ENCODE measurements around the gene BNC2.

Gene BNC2

GRCh38 chr9:16811987-16812685, 58.3 kb downstream of the BNC2 start:
- no peak for DNase-seq

GRCh38 chr9:16809912-16810610, 60.4 kb downstream of the BNC2 start:
- DNase-seq, result no peak

DNA sequence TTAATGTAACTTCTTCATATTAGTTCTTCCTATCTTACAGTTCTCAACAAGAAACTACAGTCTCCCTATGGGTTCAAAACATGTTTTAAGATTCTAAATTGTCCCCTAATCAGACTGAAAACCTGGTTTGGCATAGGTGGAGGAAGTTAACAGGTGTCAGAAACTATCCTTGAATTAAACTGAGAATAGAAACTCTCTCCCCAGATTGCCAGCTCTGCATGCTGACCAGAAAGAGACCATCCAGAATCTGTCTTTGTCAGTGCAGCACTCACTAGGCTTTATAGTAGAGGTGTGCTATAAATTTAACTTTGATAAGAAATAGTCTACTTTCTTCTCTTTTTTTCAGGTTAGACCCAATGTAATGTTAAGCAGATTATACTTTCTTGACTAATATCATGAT, 63.8 kb downstream of the BNC2 start:
- no peak for DNase-seq

GRCh38 chr9:16803648-16804047, 66.8 kb downstream of the BNC2 start:
- DNase-seq, result no peak

- DNase-seq, result no peak
These were observed 68.5 kb downstream of the BNC2 start for GRCh38 chr9:16801871-16802466.

DNA sequence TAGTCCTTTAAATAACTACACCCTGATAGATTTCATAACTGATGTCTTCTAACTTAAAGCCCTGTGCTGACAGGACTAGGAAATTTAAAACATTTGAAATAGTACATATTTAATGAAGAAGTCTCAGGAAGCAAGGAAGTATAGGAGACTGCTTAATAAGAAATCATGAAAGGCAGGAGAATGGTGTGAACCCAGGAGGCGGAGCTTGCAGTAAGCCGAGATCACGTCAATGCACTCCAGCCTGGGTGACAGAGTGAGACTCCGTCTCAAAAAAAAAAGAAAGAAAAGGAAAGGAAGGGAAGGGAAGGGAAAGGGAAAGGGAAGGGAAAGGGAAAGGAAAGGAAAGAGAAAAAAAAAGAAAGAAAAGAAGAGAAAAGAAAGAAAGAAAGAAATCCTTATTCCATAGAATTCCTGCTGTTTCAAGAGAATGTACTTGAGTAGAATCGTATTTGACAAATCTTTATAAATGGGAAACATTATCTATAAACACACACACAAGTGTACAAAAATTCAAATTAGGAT, 74.1 kb downstream of the BNC2 start:
- no peak for DNase-seq

DNA sequence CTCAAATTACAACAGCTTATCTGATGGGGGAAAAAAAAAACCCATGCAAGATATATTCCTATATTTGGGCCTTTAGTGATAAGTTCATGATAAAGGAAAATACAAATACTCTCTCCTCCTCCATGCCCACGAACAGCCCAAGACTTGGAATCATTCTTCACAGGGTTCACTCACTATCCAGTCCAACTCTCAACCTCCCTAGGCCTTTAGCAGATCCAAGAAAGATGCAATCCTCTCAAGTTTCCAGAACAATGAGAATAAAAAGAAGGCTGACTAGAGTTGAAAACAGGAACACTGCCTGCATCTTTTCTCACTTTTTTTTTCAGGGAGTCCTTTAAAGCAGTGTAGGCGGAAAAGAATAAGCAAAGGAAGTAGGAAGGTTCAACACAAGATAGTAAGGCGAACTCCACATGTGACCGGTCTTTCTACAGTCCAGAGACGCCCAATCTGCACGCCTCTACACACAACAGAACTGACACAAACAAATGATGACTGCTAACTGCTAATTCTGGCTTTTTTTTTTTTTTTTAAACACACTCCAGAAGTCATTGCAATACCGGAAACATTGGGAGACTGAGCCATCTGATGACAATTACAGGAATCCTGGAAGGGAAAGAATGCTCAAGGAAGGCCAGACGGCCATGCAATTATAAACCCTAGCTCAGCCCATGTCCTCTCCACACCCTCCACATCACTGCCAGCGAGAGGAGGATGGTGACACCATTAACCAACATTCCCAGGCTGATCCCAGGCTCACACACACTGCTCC, 75.4 kb downstream of the BNC2 start:
- no peak for DNase-seq

DNA sequence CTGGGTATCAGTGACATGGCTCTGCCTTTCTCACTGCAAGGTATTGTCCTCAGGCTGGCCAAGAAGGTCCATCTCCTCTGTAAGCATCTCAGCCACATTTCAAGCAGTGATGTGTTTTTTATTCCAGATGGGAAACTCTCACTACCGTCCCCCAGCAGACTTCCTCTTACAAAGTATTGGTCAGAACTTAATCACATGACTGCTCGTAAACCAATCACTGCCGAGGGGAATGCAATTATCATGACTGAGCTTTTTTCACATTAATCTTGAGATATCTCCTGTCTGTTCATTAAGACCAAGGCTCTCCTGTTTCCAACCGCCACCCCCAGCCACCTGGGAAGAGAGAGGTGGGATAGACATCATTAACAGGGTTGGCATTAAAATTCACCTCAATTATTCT, 76.4 kb downstream of the BNC2 start:
- no peak for DNase-seq

DNA sequence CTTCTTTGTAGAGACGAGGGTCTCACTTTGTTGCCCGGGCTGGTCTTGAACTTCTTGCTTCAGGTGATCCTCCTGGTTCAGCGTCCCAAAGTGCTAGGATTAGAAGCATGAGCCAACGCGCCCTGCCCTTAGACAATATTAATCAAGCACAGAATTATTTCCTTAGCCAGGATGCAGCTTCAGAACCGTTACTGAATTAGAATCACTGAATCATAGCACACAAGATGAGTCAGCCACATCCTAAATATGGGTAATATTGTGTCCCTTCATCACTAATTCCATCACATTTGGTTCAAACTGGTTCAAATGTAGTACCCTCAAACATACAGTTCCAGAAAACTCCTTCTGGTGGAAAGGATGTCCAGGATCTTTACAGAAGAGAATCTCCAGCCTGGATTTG, 82.7 kb downstream of the BNC2 start:
- no peak for DNase-seq

- no peak for DNase-seq
These were observed 86.5 kb downstream of the BNC2 start for GRCh38 chr9:16784002-16784401.

DNA sequence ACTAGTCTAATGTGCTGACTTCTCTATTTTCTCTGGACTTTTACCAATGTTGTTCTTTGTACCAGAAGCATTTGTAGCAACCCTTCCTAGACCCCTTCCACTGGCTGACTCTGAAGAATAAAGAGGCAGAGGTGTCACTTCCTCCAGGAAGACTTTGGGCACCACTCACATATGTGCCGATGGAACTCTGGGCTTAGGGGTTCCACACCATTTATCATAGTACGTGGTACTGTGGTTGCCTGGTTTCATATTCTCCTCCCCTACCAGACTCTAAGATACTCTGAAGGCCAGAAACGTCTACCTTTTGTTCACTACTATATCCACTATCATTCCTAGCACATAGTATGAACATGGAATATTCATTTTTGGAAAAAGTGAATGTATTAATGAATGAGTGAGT, 88.0 kb downstream of the BNC2 start:
- no peak for DNase-seq

- DNase-seq, result no peak
These were observed 95.1 kb downstream of the BNC2 start for GRCh38 chr9:16775330-16775729.

DNA sequence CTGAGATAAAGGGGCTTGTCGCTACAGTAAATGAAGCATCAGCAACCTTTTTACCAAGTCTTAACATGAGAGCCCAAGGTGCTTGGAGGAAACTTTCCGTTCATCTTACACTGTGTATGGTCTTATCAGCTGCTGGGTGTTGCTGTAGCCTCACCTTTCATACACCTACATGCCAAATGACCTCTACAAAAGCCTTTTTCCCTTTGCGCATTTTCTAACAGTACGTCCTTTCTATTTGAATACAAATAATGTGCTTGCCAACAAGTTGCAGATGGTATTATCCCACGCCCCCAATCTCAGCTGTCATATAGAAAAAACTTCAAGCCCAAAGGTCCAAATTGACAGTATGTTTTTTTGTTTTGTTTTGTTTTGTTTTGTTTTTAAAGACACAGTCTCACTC, 96.9 kb downstream of the BNC2 start:
- no peak for DNase-seq

GRCh38 chr9:16773116-16773515, 97.4 kb downstream of the BNC2 start:
- no peak for DNase-seq

DNA sequence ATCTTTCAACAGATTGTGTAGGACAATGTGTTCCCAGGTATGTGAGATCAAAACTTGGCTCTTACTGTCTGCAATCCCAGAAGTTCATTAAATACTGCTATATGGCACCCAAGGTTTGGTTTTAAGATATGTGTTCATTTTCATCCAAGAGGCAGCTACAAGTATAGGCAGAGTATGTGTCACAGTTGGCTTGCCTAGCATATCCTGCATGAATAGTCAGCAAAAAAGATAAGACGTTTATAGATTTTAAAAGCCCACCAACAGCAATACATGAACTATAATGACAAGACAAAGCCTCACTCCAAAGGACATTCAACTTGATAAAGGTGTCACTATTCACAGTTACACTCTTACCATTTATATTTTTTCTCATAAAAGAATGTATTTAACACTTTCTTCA, 99.1 kb downstream of the BNC2 start:
- DNase-seq, result no peak

DNA sequence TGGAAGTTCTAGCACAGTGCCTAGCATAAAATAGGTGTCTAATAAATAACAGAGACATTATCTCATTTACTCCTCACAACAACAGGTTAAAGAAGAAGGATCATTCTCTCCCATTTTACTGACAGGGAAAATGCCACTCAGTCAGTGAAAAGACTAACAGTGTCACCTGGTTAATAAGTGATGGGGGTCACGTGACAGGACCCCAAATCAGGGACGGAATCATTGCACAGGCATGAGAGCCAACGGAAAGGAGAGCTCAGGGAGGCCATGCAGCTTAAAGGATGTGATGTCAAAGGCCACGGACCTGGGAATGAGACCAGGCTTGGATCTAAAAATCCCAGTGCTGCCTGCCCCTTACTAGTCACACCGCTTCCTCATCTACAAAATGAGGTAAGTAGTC, 101.2 kb downstream of the BNC2 start:
- no peak for DNase-seq

DNA sequence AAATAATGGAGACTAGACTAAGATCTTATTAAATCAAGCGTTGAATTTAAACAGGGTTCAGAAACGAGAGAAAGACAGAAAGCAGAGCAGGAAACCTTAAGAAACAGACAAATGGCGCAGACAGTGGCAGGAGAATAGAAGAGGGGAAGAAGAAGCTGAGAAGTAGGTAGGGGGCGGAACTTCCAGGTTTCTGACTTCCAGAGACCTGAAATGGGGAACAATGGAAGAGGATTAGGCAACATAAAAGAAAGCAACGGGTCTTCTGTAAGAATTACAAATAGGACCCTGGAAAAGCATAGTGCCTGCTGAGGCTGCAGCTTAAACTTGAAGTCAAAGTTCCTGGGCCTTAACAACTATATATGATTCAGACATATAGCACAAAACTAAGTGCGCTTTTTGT, 101.7 kb downstream of the BNC2 start:
- no peak for DNase-seq

GRCh38 chr9:16767366-16767765, 103.1 kb downstream of the BNC2 start:
- DNase-seq, result no peak

- no peak for DNase-seq
These were observed 106.5 kb downstream of the BNC2 start for GRCh38 chr9:16763946-16764345.

GRCh38 chr9:16755467-16756160, 114.9 kb downstream of the BNC2 start:
- DNase-seq, result no peak

GRCh38 chr9:16754662-16755061, 115.8 kb downstream of the BNC2 start:
- no peak for DNase-seq

DNA sequence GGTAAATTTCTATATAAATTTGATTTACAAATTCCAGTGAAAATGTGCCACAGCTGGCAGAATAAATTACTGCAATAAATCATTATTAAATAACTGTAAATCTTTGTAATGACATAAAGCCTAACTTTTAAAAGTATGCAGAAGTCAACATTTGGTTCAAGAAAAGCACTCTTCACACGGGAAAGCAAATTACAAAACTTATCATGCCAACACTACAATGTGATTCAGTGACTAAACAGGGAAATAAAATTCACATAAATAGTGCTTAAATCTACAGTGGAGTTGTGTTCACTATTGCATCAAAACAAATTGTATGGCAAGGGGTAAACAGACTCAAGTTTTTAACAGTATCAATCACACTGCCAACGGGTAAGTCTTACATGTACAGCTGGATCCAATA, 117.2 kb downstream of the BNC2 start:
- no peak for DNase-seq

GRCh38 chr9:16752601-16753000, 117.9 kb downstream of the BNC2 start:
- DNase-seq, result no peak

Measured in activated CD4-positive, alpha-beta T cell treated with anti-CD3 and anti-CD28 coated beads, Interleukin-2, amount 50 U/mL, for 4 hours (primary cell).